ENCODE results near the gene DPH2.

DNA sequence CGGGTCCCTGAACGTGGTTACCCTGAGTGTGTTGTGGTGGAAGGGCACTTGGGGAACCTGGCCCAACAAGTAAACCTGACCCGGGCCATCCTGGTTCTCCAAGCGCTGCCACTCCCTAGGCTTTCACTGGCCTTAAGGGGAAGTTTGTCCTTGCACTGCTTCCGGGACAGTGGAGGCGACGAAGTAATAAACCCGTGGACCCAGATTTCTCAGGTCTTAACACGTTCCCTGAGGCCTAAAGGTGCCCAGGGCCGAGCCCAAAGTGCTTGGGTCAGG, 21.3 kb downstream of the DPH2 start:
- TF ChIP-seq, protein P1, sequence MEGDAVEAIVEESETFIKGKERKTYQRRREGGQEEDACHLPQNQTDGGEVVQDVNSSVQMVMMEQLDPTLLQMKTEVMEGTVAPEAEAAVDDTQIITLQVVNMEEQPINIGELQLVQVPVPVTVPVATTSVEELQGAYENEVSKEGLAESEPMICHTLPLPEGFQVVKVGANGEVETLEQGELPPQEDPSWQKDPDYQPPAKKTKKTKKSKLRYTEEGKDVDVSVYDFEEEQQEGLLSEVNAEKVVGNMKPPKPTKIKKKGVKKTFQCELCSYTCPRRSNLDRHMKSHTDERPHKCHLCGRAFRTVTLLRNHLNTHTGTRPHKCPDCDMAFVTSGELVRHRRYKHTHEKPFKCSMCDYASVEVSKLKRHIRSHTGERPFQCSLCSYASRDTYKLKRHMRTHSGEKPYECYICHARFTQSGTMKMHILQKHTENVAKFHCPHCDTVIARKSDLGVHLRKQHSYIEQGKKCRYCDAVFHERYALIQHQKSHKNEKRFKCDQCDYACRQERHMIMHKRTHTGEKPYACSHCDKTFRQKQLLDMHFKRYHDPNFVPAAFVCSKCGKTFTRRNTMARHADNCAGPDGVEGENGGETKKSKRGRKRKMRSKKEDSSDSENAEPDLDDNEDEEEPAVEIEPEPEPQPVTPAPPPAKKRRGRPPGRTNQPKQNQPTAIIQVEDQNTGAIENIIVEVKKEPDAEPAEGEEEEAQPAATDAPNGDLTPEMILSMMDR (IDR thresholded peaks at IDR 0.05; ENCODE audit: low read depth, low read length), result no peak
- TF ChIP-seq EZH2phosphoT487 (IDR thresholded peaks at IDR 0.05; ENCODE audit: low read depth), result no peak
